Gastroesophageal sphincter (tissue), 4 donors: ENCODE data around the gene MYF6. TPM values are rescaled to one million over a fixed set of nuclear protein-coding genes. Genes with fewer than 3 reads are reported as not detected.

Source experiments
- ATAC-seq: fragments of 150-250 bp; one replicate; pipeline ENCODE4 v1.9.1; 2016; ENCODE audit warnings: mild to moderate bottlenecking, moderate library complexity
- H3K27ac ChIP-seq, 4 donors: fragments of 200-600 bp; sonication (generic) in 3 of 4; 1 replicate in 3 of 4; 2 replicates in 1 of 4; pipeline ENCODE4 v1.5.1; 2016 to 2019
- H3K27me3 ChIP-seq: fragments of 200-600 bp; sonication (generic); one replicate; pipeline ENCODE4 v1.5.1; 2019
- H3K36me3 ChIP-seq, 2 donors: fragments of 200-600 bp; sonication (generic); one replicate each; pipeline ENCODE4 v1.5.1; 2019; ENCODE audit warnings: control low read depth in 1 of 2
- H3K4me1 ChIP-seq, 3 donors: fragments of 200-600 bp; sonication (generic); 1 replicate in 2 of 3; 2 replicates in 1 of 3; pipeline ENCODE4 v1.5.1; 2016 to 2019; ENCODE audit warnings: control low read depth in 2 of 3
- H3K4me3 ChIP-seq, 2 donors: fragments of 200-600 bp; sonication (generic); one replicate each; pipeline ENCODE4 v1.5.1; 2019; ENCODE audit warnings: mild to moderate bottlenecking in 1 of 2, moderate library complexity in 1 of 2
- H3K9me3 ChIP-seq, 3 donors: fragments of 200-600 bp; sonication (generic); one replicate each; pipeline ENCODE4 v1.5.1; 2017 to 2019; ENCODE audit warnings: control low read depth in 2 of 3
- CTCF ChIP-seq, 4 experiments: fragments of 200-600 bp in 2 of 4; fragments of 450-650 bp in 2 of 4; sonication (generic) in 1 of 4; IDR thresholded peaks; one replicate each; pipeline ENCODE4 v1.5.1; 2017 to 2019; ENCODE audit warnings: antibody characterized with exemption in 4 of 4, mild to moderate bottlenecking in 2 of 4, moderate library complexity in 2 of 4
- EP300 ChIP-seq: sonication (generic); formaldehyde crosslinking; IDR thresholded peaks from one replicate; pipeline ENCODE4 v1.6.1; 2017; ENCODE audit warnings: antibody characterized with exemption, mild to moderate bottlenecking
- POLR2A ChIP-seq, 2 donors: fragments of 450-650 bp; IDR thresholded peaks; one replicate each; pipeline ENCODE4 v1.6.1; 2017; ENCODE audit warnings: antibody characterized with exemption in 2 of 2, mild to moderate bottlenecking in 2 of 2, moderate library complexity in 1 of 2
- POLR2AphosphoS5 ChIP-seq: sonication (generic); formaldehyde crosslinking; IDR thresholded peaks from one replicate; pipeline ENCODE4 v1.6.1; 2017; ENCODE audit warnings: antibody characterized with exemption
- WGBS, 2 donors: methylation state at CpG; one replicate each; pipeline ENCODE4 v1.1.5; 2018; ENCODE audit warnings: low coverage in 1 of 2; 5-methylcytosine and 5-hydroxymethylcytosine counted together
- total RNA-seq, 4 donors: library from RNA; depleted of rRNA; stranded (reverse); fragments of >200 nt; gene quantifications; one replicate each; pipeline ENCODE4 v1.1.0, GENCODE V29; 2016

Gene MYF6
- total RNA-seq, 4 donors from 2014 or later, result not detected

DNA sequence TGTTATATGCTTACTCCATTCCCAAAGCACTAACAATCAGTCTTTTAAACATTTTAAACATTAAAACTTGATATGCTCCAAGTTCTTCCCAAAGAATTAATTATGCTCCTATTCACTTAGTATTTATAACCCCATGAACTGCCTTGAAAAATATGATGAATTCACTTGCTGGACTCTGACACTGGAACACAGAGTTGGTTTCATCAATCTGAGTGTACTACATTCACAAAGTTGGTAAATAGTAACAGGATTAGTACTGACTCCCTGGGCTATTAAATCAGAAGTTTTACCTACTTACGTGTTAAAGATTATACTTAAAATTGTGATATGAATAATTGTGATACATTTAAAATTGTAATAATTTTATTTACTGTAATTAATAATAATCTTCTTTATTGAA, 17.3 kb upstream of the MYF6 start:
- 71 to 91% methylated on average over 1 of the region's 1 CpG for WGBS, 2 donors
- peaks cover 0 to 7% (median 0%) of the 10 kb centered on the region in 3 donors for H3K9me3 ChIP-seq
- no peak overlapping the region for H3K27ac ChIP-seq
- H3K36me3 ChIP-seq, result no peaks in the 10 kb centered on the region
- no peak for ATAC-seq
- no peaks in the 10 kb centered on the region for H3K4me1 ChIP-seq
- no peaks in the 10 kb centered on the region for H3K27me3 ChIP-seq
- no peak for TF ChIP-seq CTCF (IDR thresholded peaks at IDR 0.05)
- no peak for TF ChIP-seq EP300
- no peak for TF ChIP-seq POLR2AphosphoS5
- no peak for TF ChIP-seq POLR2A (IDR thresholded peaks at IDR 0.05)
- H3K4me3 ChIP-seq, result no peak overlapping the region

GRCh38 chr12:80690513-80690912, 16.9 kb upstream of the MYF6 start:
- Histone ChIP-seq H3K36me3 (no peaks in the 10 kb centered on the region), H3K27me3 (no peaks in the 10 kb centered on the region), H3K9me3 (peaks cover 0 to 7% (median 0%) of the 10 kb centered on the region in 3 donors), H3K27ac (no peak overlapping the region), H3K4me1 (no peaks in the 10 kb centered on the region), H3K4me3 (no peak overlapping the region)
- WGBS, 2 donors, result 61 to 67% methylated on average over 2 of the region's 2 CpGs
- TF ChIP-seq POLR2AphosphoS5, result no peak
- TF ChIP-seq CTCF (IDR thresholded peaks at IDR 0.05), result no peak
- TF ChIP-seq POLR2A (IDR thresholded peaks at IDR 0.05), result no peak
- no peak for TF ChIP-seq EP300
- ATAC-seq, result no peak

- no peaks in the 10 kb centered on the region for H3K36me3 ChIP-seq
- H3K4me1 ChIP-seq, result no peaks in the 10 kb centered on the region
- H3K9me3 ChIP-seq, result peaks cover 0 to 2% (median 0%) of the 10 kb centered on the region in 3 donors
- TF ChIP-seq CTCF (IDR thresholded peaks at IDR 0.05) (no peak), POLR2A (IDR thresholded peaks at IDR 0.05) (no peak), EP300 (no peak), POLR2AphosphoS5 (no peak)
- H3K27ac ChIP-seq, result no peak overlapping the region
- H3K27me3 ChIP-seq, result no peaks in the 10 kb centered on the region
- no peak for ATAC-seq
- 50 to 83% methylated on average over 1 of the region's 1 CpG for WGBS, 2 donors
- H3K4me3 ChIP-seq, result no peak overlapping the region
Observed at GRCh38 chr12:80692114-80692513, 15.3 kb upstream of the MYF6 start.

DNA sequence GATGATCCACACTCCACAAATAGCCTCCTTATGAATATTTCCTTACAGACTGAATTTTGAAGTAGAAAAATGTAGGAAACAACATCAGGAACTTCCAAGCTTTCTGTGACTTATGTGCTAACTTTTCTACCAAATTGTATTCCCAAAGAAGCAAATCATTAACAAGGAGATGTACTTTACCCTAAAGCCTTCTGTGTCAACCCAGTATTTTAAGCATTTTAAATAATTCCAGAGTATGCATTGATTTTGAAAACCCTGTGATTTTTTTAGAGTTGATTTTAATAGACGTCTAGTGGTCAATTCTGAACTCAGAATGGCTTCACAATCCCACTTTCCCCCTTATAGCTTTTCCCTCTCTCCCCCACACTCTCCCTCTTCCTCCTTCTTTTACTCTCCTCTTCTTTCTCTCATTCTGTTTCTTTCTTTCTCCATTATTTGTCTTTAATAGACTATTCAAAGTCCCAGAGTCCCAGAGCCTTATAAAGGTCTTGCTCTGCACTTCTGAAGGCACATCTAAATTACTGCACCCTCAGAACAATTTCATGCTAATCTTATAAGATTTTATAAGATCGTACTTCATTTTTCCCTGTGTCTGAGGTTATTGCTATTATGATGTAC, 10.1 kb upstream of the MYF6 start:
- Histone ChIP-seq H3K4me3 (no peak overlapping the region), H3K9me3 (no peaks in the 10 kb centered on the region), H3K27me3 (no peaks in the 10 kb centered on the region), H3K27ac (no peak overlapping the region), H3K4me1 (peaks cover 0 to 3% (median 0%) of the 10 kb centered on the region in 3 donors), H3K36me3 (no peaks in the 10 kb centered on the region)
- WGBS, 2 donors, result 76 to 82% methylated on average over 2 of the region's 2 CpGs
- TF ChIP-seq CTCF (IDR thresholded peaks at IDR 0.05), result no peak
- TF ChIP-seq POLR2AphosphoS5, result no peak
- TF ChIP-seq POLR2A (IDR thresholded peaks at IDR 0.05), result no peak
- TF ChIP-seq EP300, result no peak
- ATAC-seq, result no peak

DNA sequence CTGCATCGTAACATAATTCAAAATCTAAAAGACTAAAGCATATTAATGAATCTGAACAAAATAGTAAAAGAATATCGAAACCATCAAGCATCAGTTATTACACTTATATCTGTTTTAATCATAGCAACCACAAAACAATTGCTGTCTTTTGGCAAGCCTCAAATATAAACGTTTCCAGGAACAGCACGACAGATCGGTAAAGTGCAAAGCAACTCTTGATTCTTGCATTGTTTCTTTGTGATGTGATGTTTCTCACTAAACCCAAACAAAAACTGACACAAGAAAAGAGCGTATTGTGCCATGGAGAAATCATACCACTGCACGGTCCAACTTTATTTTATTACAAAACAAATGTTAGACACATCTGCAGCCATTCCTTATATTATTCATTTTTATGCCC, 9.2 kb upstream of the MYF6 start:
- H3K4me1 ChIP-seq, result peaks cover 0 to 12% (median 3%) of the 10 kb centered on the region in 3 donors
- no peaks in the 10 kb centered on the region for H3K9me3 ChIP-seq
- ATAC-seq, result no peak
- H3K27me3 ChIP-seq, result no peaks in the 10 kb centered on the region
- no peak for TF ChIP-seq EP300
- TF ChIP-seq POLR2A (IDR thresholded peaks at IDR 0.05), result no peak
- no peak for TF ChIP-seq POLR2AphosphoS5
- TF ChIP-seq CTCF (IDR thresholded peaks at IDR 0.05), result no peak
- WGBS, 2 donors, result 41 to 65% methylated on average over 7 of the region's 7 CpGs
- no peak overlapping the region for H3K4me3 ChIP-seq
- no peaks in the 10 kb centered on the region for H3K36me3 ChIP-seq
- H3K27ac ChIP-seq, result no peak overlapping the region
